ENCODE data around the gene SLC51B. TPM values are rescaled to one million over a fixed set of nuclear protein-coding genes. Genes with fewer than 3 reads are reported as not detected.
"Not testable (repeated sequence)": the region's sequence is repeated elsewhere in the genome, so short reads cannot be mapped to it uniquely, and the experiment has no call there.

SLC51B gene
- total RNA-seq, 3 donors from 2014 or later (not counting 1 experiment from before 2014, with no cell fraction given) = not detected

GRCh38 chr15:65071381-65071811 lies 26.2 kb downstream of the SLC51B start:
- H3K9me3 Mint-ChIP-seq = no peaks in the 10 kb centered on the region
- H3K27me3 Mint-ChIP-seq (ENCODE audit: low read depth in 2 of 2) = peaks cover 18 to 20% of the 10 kb centered on the region in 2 donors
- 87% methylated on average over 5 of the region's 5 CpGs for WGBS (ENCODE audit: insufficient coverage)
- no peaks in the 10 kb centered on the region for H3K9me3 ChIP-seq (ENCODE audit: control insufficient read depth, insufficient read depth, low read length)
- DNase-seq (no peak), ATAC-seq (no peak)
- H3K36me3 ChIP-seq (ENCODE audit: control insufficient read depth, insufficient read depth, low read length) = no peaks in the 10 kb centered on the region
- H3K27ac Mint-ChIP-seq = no peak overlapping the region
- intact Hi-C loops (cut with micrococcal nuclease) = no loop called here
- no peaks in the 10 kb centered on the region for H3K36me3 Mint-ChIP-seq
- no peak for TF ChIP-seq CTCF (IDR thresholded peaks at IDR 0.05)
- no peak overlapping the region for H3K4me3 Mint-ChIP-seq
- H3K27ac ChIP-seq (ENCODE audit: low read length) = no peak overlapping the region
- no peak overlapping the region for H3K4me3 ChIP-seq (ENCODE audit: low read length)
- peaks cover 5% of the 10 kb centered on the region for H3K4me1 ChIP-seq (ENCODE audit: control insufficient read depth, insufficient read depth, low read length)
- peaks cover 9% of the 10 kb centered on the region for H3K27me3 ChIP-seq (ENCODE audit: control insufficient read depth, insufficient read depth, low read length)
- peaks cover 0 to 16% of the 10 kb centered on the region in 2 donors for H3K4me1 Mint-ChIP-seq

- no peaks in the 10 kb centered on the region for H3K9me3 Mint-ChIP-seq
Observed at GRCh38 chr15:65072027-65072426, 26.8 kb downstream of the SLC51B start.

GRCh38 chr15:65072617-65073016 lies 27.4 kb downstream of the SLC51B start:
- Mint-ChIP-seq H3K9me3 (no peaks in the 10 kb centered on the region), H3K4me3 (no peak overlapping the region), H3K27me3 (ENCODE audit: low read depth in 2 of 2) (peaks cover 15 to 20% of the 10 kb centered on the region in 2 donors), H3K27ac (no peak overlapping the region), H3K36me3 (no peaks in the 10 kb centered on the region), H3K4me1 (peaks cover under 1 to 11% of the 10 kb centered on the region in 2 donors)
- intact Hi-C loops (cut with micrococcal nuclease) = no loop called here
- Histone ChIP-seq H3K36me3 (ENCODE audit: control insufficient read depth, insufficient read depth, low read length) (no peaks in the 10 kb centered on the region), H3K4me3 (ENCODE audit: low read length) (no peak overlapping the region), H3K4me1 (ENCODE audit: control insufficient read depth, insufficient read depth, low read length) (peaks cover under 1% of the 10 kb centered on the region), H3K27me3 (ENCODE audit: control insufficient read depth, insufficient read depth, low read length) (peaks cover 3% of the 10 kb centered on the region), H3K9me3 (ENCODE audit: control insufficient read depth, insufficient read depth, low read length) (no peaks in the 10 kb centered on the region), H3K27ac (ENCODE audit: low read length) (no peak overlapping the region)
- no peak for TF ChIP-seq CTCF (IDR thresholded peaks at IDR 0.05)
- no peak for DNase-seq
- 78% methylated on average over 3 of the region's 3 CpGs for WGBS (ENCODE audit: insufficient coverage)
- ATAC-seq = no peak

More at GRCh38 chr15:65072027-65072426, 26.8 kb downstream of the SLC51B start:
- no peak for TF ChIP-seq CTCF (IDR thresholded peaks at IDR 0.05)
- Mint-ChIP-seq H3K27ac (no peak overlapping the region), H3K4me3 (no peak overlapping the region), H3K36me3 (no peaks in the 10 kb centered on the region), H3K4me1 (peaks cover 0 to 16% of the 10 kb centered on the region in 2 donors), H3K27me3 (ENCODE audit: low read depth in 2 of 2) (peaks cover 19% of the 10 kb centered on the region in 2 donors)
- H3K9me3 ChIP-seq (ENCODE audit: control insufficient read depth, insufficient read depth, low read length) = no peaks in the 10 kb centered on the region
- intact Hi-C loops (cut with micrococcal nuclease) = no loop called here
- H3K36me3 ChIP-seq (ENCODE audit: control insufficient read depth, insufficient read depth, low read length) = no peaks in the 10 kb centered on the region
- WGBS (ENCODE audit: insufficient coverage) = 100% methylated on average over 1 of the region's 1 CpG
- DNase-seq (no peak), ATAC-seq (no peak)
- peaks cover 5% of the 10 kb centered on the region for H3K4me1 ChIP-seq (ENCODE audit: control insufficient read depth, insufficient read depth, low read length)
- peaks cover 3% of the 10 kb centered on the region for H3K27me3 ChIP-seq (ENCODE audit: control insufficient read depth, insufficient read depth, low read length)
- no peak overlapping the region for H3K27ac ChIP-seq (ENCODE audit: low read length)
- no peak overlapping the region for H3K4me3 ChIP-seq (ENCODE audit: low read length)

GRCh38 chr15:65074946-65075345 lies 29.8 kb downstream of the SLC51B start:
- H3K9me3 ChIP-seq (ENCODE audit: control insufficient read depth, insufficient read depth, low read length); DNase-seq; H3K4me1 ChIP-seq (ENCODE audit: control insufficient read depth, insufficient read depth, low read length); ATAC-seq; H3K36me3 Mint-ChIP-seq; H3K27ac ChIP-seq (ENCODE audit: low read length); H3K36me3 ChIP-seq (ENCODE audit: control insufficient read depth, insufficient read depth, low read length); intact Hi-C loops (cut with micrococcal nuclease); H3K4me3 Mint-ChIP-seq; H3K27me3 ChIP-seq (ENCODE audit: control insufficient read depth, insufficient read depth, low read length); H3K27ac Mint-ChIP-seq; H3K4me3 ChIP-seq (ENCODE audit: low read length); H3K9me3 Mint-ChIP-seq: not testable (repeated sequence)
- H3K27me3 Mint-ChIP-seq (ENCODE audit: low read depth in 2 of 2) = peaks cover 26 to 31% of the 10 kb centered on the region in 2 donors
- WGBS (ENCODE audit: insufficient coverage) = 97% methylated on average over 17 of the region's 22 CpGs
- peaks cover 8 to 11% of the 10 kb centered on the region in 2 donors for H3K4me1 Mint-ChIP-seq

GRCh38 chr15:65075607-65076395 lies 30.6 kb downstream of the SLC51B start:
- H3K27ac Mint-ChIP-seq; H3K36me3 Mint-ChIP-seq; H3K27me3 ChIP-seq (ENCODE audit: control insufficient read depth, insufficient read depth, low read length); H3K9me3 ChIP-seq (ENCODE audit: control insufficient read depth, insufficient read depth, low read length); ATAC-seq; H3K36me3 ChIP-seq (ENCODE audit: control insufficient read depth, insufficient read depth, low read length); H3K4me3 ChIP-seq (ENCODE audit: low read length); DNase-seq; intact Hi-C loops (cut with micrococcal nuclease); H3K4me3 Mint-ChIP-seq; H3K4me1 ChIP-seq (ENCODE audit: control insufficient read depth, insufficient read depth, low read length); H3K27ac ChIP-seq (ENCODE audit: low read length); H3K9me3 Mint-ChIP-seq: not testable (repeated sequence)
- Mint-ChIP-seq H3K4me1 (peaks cover 8 to 11% of the 10 kb centered on the region in 2 donors), H3K27me3 (ENCODE audit: low read depth in 2 of 2) (peaks cover 26 to 32% of the 10 kb centered on the region in 2 donors)
- 31% methylated on average over 11 of the region's 12 CpGs for WGBS (ENCODE audit: insufficient coverage)

All from natural killer cell (primary cell).